ENCODE measurements around the gene PATJ. TPM values are rescaled to one million over a fixed set of nuclear protein-coding genes. Genes with fewer than 3 reads are reported as not detected.

Gene PATJ
- total RNA-seq, 1 experiment from 2014 or later, result 47.3 TPM

DNA sequence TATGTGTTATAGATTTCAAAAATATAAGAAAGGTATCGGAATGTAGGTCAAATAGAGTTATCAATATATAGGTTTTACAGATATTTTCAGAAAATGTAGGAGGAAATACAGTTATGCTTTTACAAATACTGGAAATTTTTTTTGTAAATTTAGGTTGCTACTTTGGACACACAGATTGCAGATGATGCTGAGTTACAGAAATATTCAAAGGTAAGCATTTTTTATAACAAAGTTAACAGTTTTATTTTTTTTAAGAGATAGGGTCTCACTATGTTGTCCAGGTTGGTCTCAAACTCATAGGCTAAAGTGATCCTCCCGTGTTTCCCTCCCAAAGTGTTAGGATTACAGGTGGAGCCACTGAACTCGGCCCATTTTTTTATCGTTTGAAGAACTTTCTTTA lies 66.0 kb downstream of the PATJ start:
- Mint-ChIP-seq H3K27ac (no peak overlapping the region), H3K36me3 (ENCODE audit: insufficient read depth in 1 of 3, low read depth in 3 of 3) (peaks cover 11 to 60% (median 39%) of the 10 kb centered on the region in 3 experiments; a peak in 6 of 7 replicates), H3K27me3 (ENCODE audit: low read depth) (no peaks in the 10 kb centered on the region), H3K9me3 (no peaks in the 10 kb centered on the region), H3K4me1 (no peaks in the 10 kb centered on the region), H3K4me3 (no peak overlapping the region)
- H4K8ac ChIP-seq (replicated peaks; ENCODE audit: insufficient read length, low read depth, low read length), result no peak overlapping the region
- H2BK20ac ChIP-seq (ENCODE audit: low read depth, low read length, poor library complexity, severe bottlenecking), result no peak overlapping the region
- H3K9ac ChIP-seq (ENCODE audit: extremely low read depth, insufficient read length, low read length), result no peak overlapping the region
- H3K14ac ChIP-seq (ENCODE audit: insufficient read depth, low read length), result no peak overlapping the region
- no CpG with 5 or more reads among the region's 4 CpGs for WGBS (ENCODE audit: extremely low coverage, insufficient read length, low lambda C conversion rate)
- H3K23ac ChIP-seq (ENCODE audit: insufficient read length, low read depth, low read length), result no peak overlapping the region
- TF ChIP-seq, protein P1, sequence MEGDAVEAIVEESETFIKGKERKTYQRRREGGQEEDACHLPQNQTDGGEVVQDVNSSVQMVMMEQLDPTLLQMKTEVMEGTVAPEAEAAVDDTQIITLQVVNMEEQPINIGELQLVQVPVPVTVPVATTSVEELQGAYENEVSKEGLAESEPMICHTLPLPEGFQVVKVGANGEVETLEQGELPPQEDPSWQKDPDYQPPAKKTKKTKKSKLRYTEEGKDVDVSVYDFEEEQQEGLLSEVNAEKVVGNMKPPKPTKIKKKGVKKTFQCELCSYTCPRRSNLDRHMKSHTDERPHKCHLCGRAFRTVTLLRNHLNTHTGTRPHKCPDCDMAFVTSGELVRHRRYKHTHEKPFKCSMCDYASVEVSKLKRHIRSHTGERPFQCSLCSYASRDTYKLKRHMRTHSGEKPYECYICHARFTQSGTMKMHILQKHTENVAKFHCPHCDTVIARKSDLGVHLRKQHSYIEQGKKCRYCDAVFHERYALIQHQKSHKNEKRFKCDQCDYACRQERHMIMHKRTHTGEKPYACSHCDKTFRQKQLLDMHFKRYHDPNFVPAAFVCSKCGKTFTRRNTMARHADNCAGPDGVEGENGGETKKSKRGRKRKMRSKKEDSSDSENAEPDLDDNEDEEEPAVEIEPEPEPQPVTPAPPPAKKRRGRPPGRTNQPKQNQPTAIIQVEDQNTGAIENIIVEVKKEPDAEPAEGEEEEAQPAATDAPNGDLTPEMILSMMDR (conservative IDR thresholded peaks at IDR 0.05), result no peak
- no peak overlapping the region for H4K5ac ChIP-seq (ENCODE audit: insufficient read length, low read depth, low read length)
- no peak overlapping the region for H2AK5ac ChIP-seq (ENCODE audit: insufficient read length, low read length)
- H3K27me3 ChIP-seq (ENCODE audit: insufficient read depth, low read length), result no peaks in the 10 kb centered on the region
- no peak overlapping the region for H3K18ac ChIP-seq (ENCODE audit: insufficient read length, low read depth, low read length)
- no peak overlapping the region for H2BK12ac ChIP-seq (ENCODE audit: insufficient read length, low read depth, low read length)
- no peak overlapping the region for H2BK120ac ChIP-seq (ENCODE audit: low read depth, low read length, poor library complexity, severe bottlenecking)
- H4K91ac ChIP-seq (ENCODE audit: insufficient read length, low read depth, low read length), result no peak overlapping the region
- no peaks in the 10 kb centered on the region for H4K20me1 ChIP-seq (ENCODE audit: control insufficient read depth, insufficient read depth, insufficient read length)
- no peak overlapping the region for H3K56ac ChIP-seq (ENCODE audit: insufficient read length, low read depth, low read length)
- no peak overlapping the region for H2BK5ac ChIP-seq (ENCODE audit: insufficient read length, low read length)
- H3K79me2 ChIP-seq (ENCODE audit: insufficient read depth, low read length), result no peaks in the 10 kb centered on the region
- no peaks in the 10 kb centered on the region for H3K9me3 ChIP-seq (ENCODE audit: control insufficient read depth, low read depth, low read length)
- no peak overlapping the region for H2BK15ac ChIP-seq (ENCODE audit: low read depth, low read length)
- no peaks in the 10 kb centered on the region for H3K4me1 ChIP-seq (ENCODE audit: insufficient read depth, low read length)
- no peak overlapping the region for H2AFZ ChIP-seq (ENCODE audit: low read length)
- H3K79me1 ChIP-seq (ENCODE audit: insufficient read depth, low read depth, low read length, poor library complexity, severe bottlenecking), result no peaks in the 10 kb centered on the region
- H3K4ac ChIP-seq (ENCODE audit: low read depth, low read length), result no peak overlapping the region
- H3K27ac ChIP-seq (ENCODE audit: insufficient read length, low read depth, low read length), result no peak overlapping the region
- no peak overlapping the region for H3K4me2 ChIP-seq (ENCODE audit: insufficient read depth, insufficient read length, low read length)
- no peak overlapping the region for H3T11ph ChIP-seq (ENCODE audit: low read length)
- no peak for DNase-seq
- no peaks in the 10 kb centered on the region for H3K23me2 ChIP-seq (ENCODE audit: insufficient read length, low read depth, low read length, poor library complexity, severe bottlenecking)

Data from H9 (cell line).